ENCODE data around the gene HAAO.

DNA sequence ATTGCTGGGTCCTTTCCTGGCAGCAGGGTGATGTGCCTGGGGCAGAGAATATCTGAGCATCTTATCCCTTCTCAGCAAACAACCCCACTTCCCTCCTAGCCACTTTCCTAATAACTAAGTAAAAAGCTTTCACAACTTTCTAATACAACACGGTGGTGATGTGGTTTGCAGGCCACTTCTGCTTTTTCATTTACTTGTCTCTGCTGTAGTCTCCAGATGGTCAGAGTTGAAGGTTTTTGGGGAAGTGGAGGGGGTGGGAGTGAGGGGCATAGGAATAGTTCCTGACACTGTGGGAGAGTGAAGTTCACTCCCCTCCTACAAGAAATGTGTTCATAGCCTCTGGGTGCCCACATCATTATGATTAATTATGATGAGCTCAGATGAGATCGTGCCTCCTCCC is 40.1 kb downstream of the HAAO start:
- TF ChIP-seq, protein P1, sequence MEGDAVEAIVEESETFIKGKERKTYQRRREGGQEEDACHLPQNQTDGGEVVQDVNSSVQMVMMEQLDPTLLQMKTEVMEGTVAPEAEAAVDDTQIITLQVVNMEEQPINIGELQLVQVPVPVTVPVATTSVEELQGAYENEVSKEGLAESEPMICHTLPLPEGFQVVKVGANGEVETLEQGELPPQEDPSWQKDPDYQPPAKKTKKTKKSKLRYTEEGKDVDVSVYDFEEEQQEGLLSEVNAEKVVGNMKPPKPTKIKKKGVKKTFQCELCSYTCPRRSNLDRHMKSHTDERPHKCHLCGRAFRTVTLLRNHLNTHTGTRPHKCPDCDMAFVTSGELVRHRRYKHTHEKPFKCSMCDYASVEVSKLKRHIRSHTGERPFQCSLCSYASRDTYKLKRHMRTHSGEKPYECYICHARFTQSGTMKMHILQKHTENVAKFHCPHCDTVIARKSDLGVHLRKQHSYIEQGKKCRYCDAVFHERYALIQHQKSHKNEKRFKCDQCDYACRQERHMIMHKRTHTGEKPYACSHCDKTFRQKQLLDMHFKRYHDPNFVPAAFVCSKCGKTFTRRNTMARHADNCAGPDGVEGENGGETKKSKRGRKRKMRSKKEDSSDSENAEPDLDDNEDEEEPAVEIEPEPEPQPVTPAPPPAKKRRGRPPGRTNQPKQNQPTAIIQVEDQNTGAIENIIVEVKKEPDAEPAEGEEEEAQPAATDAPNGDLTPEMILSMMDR (IDR thresholded peaks at IDR 0.05): no peak
- no peak for TF ChIP-seq POLR2A (IDR thresholded peaks at IDR 0.05)

Data from Peyer's patch (tissue), 4 donors.